ENCODE data around the gene KCTD6.

Gene KCTD6

DNA sequence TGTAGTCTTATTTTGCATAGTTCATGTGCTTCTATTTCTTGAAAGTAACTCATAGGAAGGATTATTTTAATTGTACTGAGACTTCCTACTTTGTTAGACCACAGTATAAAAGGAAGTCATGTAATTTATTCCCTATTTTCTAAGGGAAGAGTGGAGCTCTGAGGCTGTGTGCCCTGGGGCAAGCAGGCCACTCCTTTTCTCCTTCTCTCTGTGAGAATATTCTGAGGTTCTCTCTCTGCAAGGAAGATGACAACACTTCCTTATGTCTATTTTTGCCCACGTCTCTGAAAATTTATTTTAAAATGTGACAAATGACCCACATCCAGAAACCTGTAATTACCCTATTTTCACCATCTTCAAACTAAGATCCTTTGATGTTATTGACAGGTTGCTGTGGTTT lies 11.0 kb downstream of the KCTD6 start:
- Histone ChIP-seq H3K27me3 (ENCODE audit: insufficient read depth, low read length) (no peaks in the 10 kb centered on the region), H3K18ac (ENCODE audit: low read length) (no peak overlapping the region), H4K8ac (ENCODE audit: low read depth, low read length) (no peak overlapping the region), H4K12ac (ENCODE audit: low read depth, low read length) (no peak overlapping the region), H2AFZ (ENCODE audit: insufficient read depth, low read length, poor library complexity) (no peak overlapping the region), H2BK12ac (ENCODE audit: low read length) (no peak overlapping the region), H3K4ac (ENCODE audit: low read depth, low read length) (no peak overlapping the region), H3K9me3 (ENCODE audit: insufficient read depth, low read depth, low read length) (no peaks in the 10 kb centered on the region), H3K36me3 (ENCODE audit: control insufficient read depth in 1 of 2, insufficient read depth in 2 of 2, low read length in 2 of 2) (peaks cover 0 to 6% of the 10 kb centered on the region in 2 experiments), H2BK5ac (ENCODE audit: low read depth, low read length, poor library complexity) (no peak overlapping the region), H3K27ac (ENCODE audit: low read depth, low read length) (no peak overlapping the region), H3K4me3 (ENCODE audit: low read depth, low read length) (no peak overlapping the region), H3K79me2 (ENCODE audit: control insufficient read depth, insufficient read depth, low read length, poor library complexity) (no peaks in the 10 kb centered on the region), H2AK5ac (ENCODE audit: low read length) (no peak overlapping the region), H3K79me1 (ENCODE audit: low read length) (no peaks in the 10 kb centered on the region), H3K9ac (ENCODE audit: low read length) (no peak overlapping the region), H3K4me2 (ENCODE audit: low read length) (no peak overlapping the region), H3K14ac (ENCODE audit: low read length) (no peak overlapping the region), H3K23ac (ENCODE audit: low read length) (no peak overlapping the region), H2BK120ac (ENCODE audit: insufficient read depth, low read length, poor library complexity) (no peak overlapping the region), H4K91ac (ENCODE audit: low read depth, low read length) (no peak overlapping the region), H3K4me1 (ENCODE audit: control insufficient read depth in 1 of 2, insufficient read depth in 2 of 2, low read length in 2 of 2) (no peaks in the 10 kb centered on the region)
- DNase-seq, result no peak
- WGBS (ENCODE audit: extremely low coverage, insufficient coverage, insufficient read length), result no CpG with 5 or more reads among the region's 1 CpG

- DNase-seq, result no peak
- H3K79me2 ChIP-seq (ENCODE audit: control insufficient read depth, insufficient read depth, low read length, poor library complexity), result no peaks in the 10 kb centered on the region
- no peak overlapping the region for H3K9ac ChIP-seq (ENCODE audit: low read length)
- no peak overlapping the region for H3K14ac ChIP-seq (ENCODE audit: low read length)
- no peak overlapping the region for H2BK120ac ChIP-seq (ENCODE audit: insufficient read depth, low read length, poor library complexity)
- no peak overlapping the region for H2BK5ac ChIP-seq (ENCODE audit: low read depth, low read length, poor library complexity)
- no peak overlapping the region for H3K4me3 ChIP-seq (ENCODE audit: low read depth, low read length)
- H3K79me1 ChIP-seq (ENCODE audit: low read length), result no peaks in the 10 kb centered on the region
- H3K4me2 ChIP-seq (ENCODE audit: low read length), result no peak overlapping the region
- H3K18ac ChIP-seq (ENCODE audit: low read length), result no peak overlapping the region
- H3K4ac ChIP-seq (ENCODE audit: low read depth, low read length), result no peak overlapping the region
- H4K12ac ChIP-seq (ENCODE audit: low read depth, low read length), result no peak overlapping the region
- H2AK5ac ChIP-seq (ENCODE audit: low read length), result no peak overlapping the region
- no peaks in the 10 kb centered on the region for H3K9me3 ChIP-seq (ENCODE audit: insufficient read depth, low read depth, low read length)
- no peak overlapping the region for H4K91ac ChIP-seq (ENCODE audit: low read depth, low read length)
- H3K4me1 ChIP-seq (ENCODE audit: control insufficient read depth in 1 of 2, insufficient read depth in 2 of 2, low read length in 2 of 2), result no peaks in the 10 kb centered on the region
- H2BK12ac ChIP-seq (ENCODE audit: low read length), result no peak overlapping the region
- H3K27me3 ChIP-seq (ENCODE audit: insufficient read depth, low read length), result no peaks in the 10 kb centered on the region
- H3K27ac ChIP-seq (ENCODE audit: low read depth, low read length), result no peak overlapping the region
- no peak overlapping the region for H3K23ac ChIP-seq (ENCODE audit: low read length)
- H2AFZ ChIP-seq (ENCODE audit: insufficient read depth, low read length, poor library complexity), result no peak overlapping the region
- H4K8ac ChIP-seq (ENCODE audit: low read depth, low read length), result no peak overlapping the region
- H3K36me3 ChIP-seq (ENCODE audit: control insufficient read depth in 1 of 2, insufficient read depth in 2 of 2, low read length in 2 of 2), result peaks cover 0 to 1% of the 10 kb centered on the region in 2 experiments
- WGBS (ENCODE audit: extremely low coverage, insufficient coverage, insufficient read length), result no CpG with 5 or more reads among the region's 2 CpGs
Measured at GRCh38 chr3:58507356-58508078, 15.6 kb downstream of the KCTD6 start.

GRCh38 chr3:58508437-58508836 lies 16.5 kb downstream of the KCTD6 start:
- Histone ChIP-seq H2AK5ac (ENCODE audit: low read length) (no peak overlapping the region), H3K9me3 (ENCODE audit: insufficient read depth, low read depth, low read length) (no peaks in the 10 kb centered on the region), H3K9ac (ENCODE audit: low read length) (no peak overlapping the region), H3K14ac (ENCODE audit: low read length) (no peak overlapping the region), H3K23ac (ENCODE audit: low read length) (no peak overlapping the region), H4K8ac (ENCODE audit: low read depth, low read length) (no peak overlapping the region), H4K91ac (ENCODE audit: low read depth, low read length) (no peak overlapping the region), H2BK12ac (ENCODE audit: low read length) (no peak overlapping the region), H3K4me2 (ENCODE audit: low read length) (no peak overlapping the region), H2BK5ac (ENCODE audit: low read depth, low read length, poor library complexity) (no peak overlapping the region), H3K36me3 (ENCODE audit: control insufficient read depth in 1 of 2, insufficient read depth in 2 of 2, low read length in 2 of 2) (peaks cover 0 to 1% of the 10 kb centered on the region in 2 experiments), H3K4me3 (ENCODE audit: low read depth, low read length) (no peak overlapping the region), H3K4ac (ENCODE audit: low read depth, low read length) (no peak overlapping the region), H3K4me1 (ENCODE audit: control insufficient read depth in 1 of 2, insufficient read depth in 2 of 2, low read length in 2 of 2) (no peaks in the 10 kb centered on the region), H2AFZ (ENCODE audit: insufficient read depth, low read length, poor library complexity) (no peak overlapping the region), H2BK120ac (ENCODE audit: insufficient read depth, low read length, poor library complexity) (no peak overlapping the region), H3K79me2 (ENCODE audit: control insufficient read depth, insufficient read depth, low read length, poor library complexity) (no peaks in the 10 kb centered on the region), H3K79me1 (ENCODE audit: low read length) (no peaks in the 10 kb centered on the region), H4K12ac (ENCODE audit: low read depth, low read length) (no peak overlapping the region), H3K27ac (ENCODE audit: low read depth, low read length) (no peak overlapping the region), H3K27me3 (ENCODE audit: insufficient read depth, low read length) (no peaks in the 10 kb centered on the region), H3K18ac (ENCODE audit: low read length) (no peak overlapping the region)
- no peak for DNase-seq
- no CpG with 5 or more reads among the region's 6 CpGs for WGBS (ENCODE audit: extremely low coverage, insufficient coverage, insufficient read length)

GRCh38 chr3:58514405-58514804 lies 22.5 kb downstream of the KCTD6 start:
- Histone ChIP-seq H3K27ac (ENCODE audit: low read depth, low read length) (no peak overlapping the region), H3K18ac (ENCODE audit: low read length) (no peak overlapping the region), H3K36me3 (ENCODE audit: control insufficient read depth in 1 of 2, insufficient read depth in 2 of 2, low read length in 2 of 2) (peaks cover 0 to 1% of the 10 kb centered on the region in 2 experiments), H3K4me3 (ENCODE audit: low read depth, low read length) (no peak overlapping the region), H3K27me3 (ENCODE audit: insufficient read depth, low read length) (no peaks in the 10 kb centered on the region), H4K91ac (ENCODE audit: low read depth, low read length) (no peak overlapping the region), H3K9me3 (ENCODE audit: insufficient read depth, low read depth, low read length) (no peaks in the 10 kb centered on the region), H3K9ac (ENCODE audit: low read length) (no peak overlapping the region), H3K79me1 (ENCODE audit: low read length) (no peaks in the 10 kb centered on the region), H3K4me1 (ENCODE audit: control insufficient read depth in 1 of 2, insufficient read depth in 2 of 2, low read length in 2 of 2) (no peaks in the 10 kb centered on the region), H3K4me2 (ENCODE audit: low read length) (no peak overlapping the region), H2BK12ac (ENCODE audit: low read length) (no peak overlapping the region), H2AK5ac (ENCODE audit: low read length) (no peak overlapping the region), H2BK5ac (ENCODE audit: low read depth, low read length, poor library complexity) (no peak overlapping the region), H4K8ac (ENCODE audit: low read depth, low read length) (no peak overlapping the region), H2AFZ (ENCODE audit: insufficient read depth, low read length, poor library complexity) (no peak overlapping the region), H3K14ac (ENCODE audit: low read length) (no peak overlapping the region), H3K23ac (ENCODE audit: low read length) (no peak overlapping the region), H3K4ac (ENCODE audit: low read depth, low read length) (no peak overlapping the region), H3K79me2 (ENCODE audit: control insufficient read depth, insufficient read depth, low read length, poor library complexity) (no peaks in the 10 kb centered on the region), H4K12ac (ENCODE audit: low read depth, low read length) (no peak overlapping the region), H2BK120ac (ENCODE audit: insufficient read depth, low read length, poor library complexity) (no peak overlapping the region)
- DNase-seq, result no peak
- WGBS (ENCODE audit: extremely low coverage, insufficient coverage, insufficient read length), result no CpG with 5 or more reads among the region's 3 CpGs

Measured in trophoblast cell (in vitro differentiated cells and primary cell).